22Rv1 (cell line): ENCODE results near the gene PNMA8A.

ENCODE experiments used
- H3K27ac ChIP-seq: fragments of 450-650 bp; 2 replicates; pipeline ENCODE4 v1.5.1; 2017
- ZFX ChIP-seq: fragments of 450-650 bp; IDR thresholded peaks from 2 replicates; pipeline ENCODE4 v1.6.1; 2017; ENCODE audit warnings: antibody characterized with exemption, borderline replicate concordance
- TF ChIP-seq, protein P1 (sequence below): fragments of 450-650 bp; IDR thresholded peaks from 2 replicates; pipeline ENCODE4 v1.5.1; 2017; ENCODE audit warnings: mild to moderate bottlenecking

Gene PNMA8A

DNA sequence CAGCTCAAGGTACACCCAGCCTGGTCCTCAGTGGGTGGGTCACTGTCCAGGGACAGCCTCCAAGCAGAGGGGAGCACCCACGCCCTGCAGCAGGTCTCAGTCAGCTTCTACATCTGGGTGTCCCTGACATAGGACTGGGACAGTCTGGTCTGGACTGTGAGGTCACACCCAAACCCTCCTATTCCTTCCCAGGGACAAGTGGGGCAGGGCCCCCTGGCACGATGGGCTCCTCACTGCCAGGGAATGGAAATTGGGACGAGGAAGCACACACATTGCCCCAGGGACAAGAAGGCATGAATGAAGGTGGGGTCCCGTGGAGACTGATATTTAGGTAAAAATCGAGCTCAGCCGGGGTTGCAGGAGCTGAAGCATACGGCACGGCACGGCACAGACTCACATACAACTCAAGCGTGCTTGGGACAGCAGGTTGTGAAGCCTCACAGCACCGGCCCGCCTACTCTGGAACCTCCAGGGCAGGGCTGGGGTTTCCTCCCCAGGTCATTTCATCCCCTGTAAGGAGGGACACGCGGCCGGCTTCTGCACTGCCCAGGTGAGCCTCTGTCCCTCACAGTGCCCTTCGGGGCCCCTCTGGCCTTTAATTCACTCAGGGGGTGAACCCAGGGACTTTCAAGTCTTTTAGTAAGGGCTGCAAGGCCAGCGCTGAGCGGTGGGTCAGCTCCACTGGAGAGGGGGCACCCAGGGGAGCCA, 20.8 kb upstream of the PNMA8A start:
- no peak for TF ChIP-seq ZFX
- TF ChIP-seq, protein P1, sequence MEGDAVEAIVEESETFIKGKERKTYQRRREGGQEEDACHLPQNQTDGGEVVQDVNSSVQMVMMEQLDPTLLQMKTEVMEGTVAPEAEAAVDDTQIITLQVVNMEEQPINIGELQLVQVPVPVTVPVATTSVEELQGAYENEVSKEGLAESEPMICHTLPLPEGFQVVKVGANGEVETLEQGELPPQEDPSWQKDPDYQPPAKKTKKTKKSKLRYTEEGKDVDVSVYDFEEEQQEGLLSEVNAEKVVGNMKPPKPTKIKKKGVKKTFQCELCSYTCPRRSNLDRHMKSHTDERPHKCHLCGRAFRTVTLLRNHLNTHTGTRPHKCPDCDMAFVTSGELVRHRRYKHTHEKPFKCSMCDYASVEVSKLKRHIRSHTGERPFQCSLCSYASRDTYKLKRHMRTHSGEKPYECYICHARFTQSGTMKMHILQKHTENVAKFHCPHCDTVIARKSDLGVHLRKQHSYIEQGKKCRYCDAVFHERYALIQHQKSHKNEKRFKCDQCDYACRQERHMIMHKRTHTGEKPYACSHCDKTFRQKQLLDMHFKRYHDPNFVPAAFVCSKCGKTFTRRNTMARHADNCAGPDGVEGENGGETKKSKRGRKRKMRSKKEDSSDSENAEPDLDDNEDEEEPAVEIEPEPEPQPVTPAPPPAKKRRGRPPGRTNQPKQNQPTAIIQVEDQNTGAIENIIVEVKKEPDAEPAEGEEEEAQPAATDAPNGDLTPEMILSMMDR = no peak
- H3K27ac ChIP-seq = no peak overlapping the region

DNA sequence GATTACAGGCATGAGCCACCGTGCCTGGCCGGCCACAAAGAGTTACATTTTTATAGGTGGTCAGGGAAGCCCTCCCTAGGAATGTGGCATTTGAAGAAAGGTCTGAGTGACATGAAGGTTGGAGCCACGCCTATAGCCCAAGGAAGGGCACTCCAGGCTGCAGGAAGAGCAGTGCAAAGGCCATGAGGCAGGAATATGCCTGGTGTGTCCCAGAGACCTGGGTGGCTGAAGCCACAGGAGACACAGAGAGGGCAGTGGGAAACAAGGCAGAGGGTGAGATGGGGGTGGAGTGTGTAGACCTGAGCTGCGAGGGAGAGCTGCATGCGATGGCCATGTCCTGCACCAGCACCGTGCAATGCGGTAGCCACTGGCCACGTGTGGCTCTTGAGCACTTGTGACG, 19.4 kb upstream of the PNMA8A start:
- TF ChIP-seq ZFX = no peak
- TF ChIP-seq, protein P1 = no peak
- no peak overlapping the region for H3K27ac ChIP-seq

DNA sequence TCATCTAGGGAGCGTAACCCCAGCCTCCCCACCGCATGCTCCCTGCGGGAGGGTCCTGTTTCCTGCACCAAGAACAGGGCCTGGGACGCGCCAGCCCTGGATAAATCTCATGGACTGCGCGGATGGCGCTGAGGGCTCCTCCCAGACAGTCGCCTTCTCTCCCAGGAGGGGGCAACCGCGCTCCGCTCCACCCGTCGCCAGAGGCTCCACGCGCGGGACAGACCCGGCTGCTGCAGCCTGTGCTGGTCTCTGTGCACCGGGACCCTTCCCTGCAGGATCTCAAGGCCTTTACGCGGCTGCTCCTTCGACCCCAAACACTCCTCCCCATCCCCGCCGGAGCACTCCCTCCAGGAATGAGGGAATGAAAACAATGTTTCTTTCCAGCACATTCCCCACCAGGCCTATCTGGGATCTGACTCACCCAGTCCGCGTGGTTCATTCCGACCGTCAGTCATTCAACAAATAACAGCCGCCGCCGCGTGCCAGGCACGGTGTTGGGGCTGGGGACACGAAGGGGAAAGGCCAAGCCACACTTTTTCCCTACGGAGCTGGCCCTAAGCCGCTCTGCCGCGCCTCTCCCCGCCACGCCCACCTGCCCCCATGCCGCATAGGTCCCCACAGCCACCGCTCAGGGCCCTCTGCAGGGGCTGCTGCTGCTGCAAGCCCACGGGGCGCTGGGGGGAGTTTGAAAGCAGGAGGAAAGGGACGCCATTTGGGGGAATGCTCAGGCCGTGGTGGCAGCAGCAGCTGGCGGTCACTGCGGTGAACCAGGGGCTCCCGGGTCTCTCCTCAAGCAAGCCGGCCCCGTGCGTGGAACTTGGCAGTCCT, 18.3 kb upstream of the PNMA8A start:
- no peak overlapping the region for H3K27ac ChIP-seq
- TF ChIP-seq, protein P1 = peak; percentile 67
- TF ChIP-seq ZFX = no peak

DNA sequence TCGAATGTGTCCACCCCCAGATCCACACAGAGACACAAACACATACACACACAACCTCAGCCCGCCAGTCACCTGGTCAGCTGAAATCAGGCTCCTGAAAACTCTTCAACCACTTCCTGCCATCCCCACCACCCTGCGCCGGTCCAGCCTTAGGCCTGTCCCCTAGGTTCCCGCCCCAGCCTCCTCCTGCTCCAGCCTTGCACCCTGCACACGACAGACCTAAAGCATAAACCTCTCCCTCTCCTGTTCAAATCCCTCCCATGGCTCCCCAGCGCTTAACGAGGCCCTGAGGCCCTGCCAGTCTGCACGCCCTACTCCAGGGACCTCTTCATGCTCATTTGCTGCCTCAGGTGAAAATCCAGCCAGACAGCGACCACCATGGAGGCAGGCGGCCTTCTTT, 17.2 kb upstream of the PNMA8A start:
- no peak overlapping the region for H3K27ac ChIP-seq
- no peak for TF ChIP-seq ZFX
- TF ChIP-seq, protein P1 = no peak

DNA sequence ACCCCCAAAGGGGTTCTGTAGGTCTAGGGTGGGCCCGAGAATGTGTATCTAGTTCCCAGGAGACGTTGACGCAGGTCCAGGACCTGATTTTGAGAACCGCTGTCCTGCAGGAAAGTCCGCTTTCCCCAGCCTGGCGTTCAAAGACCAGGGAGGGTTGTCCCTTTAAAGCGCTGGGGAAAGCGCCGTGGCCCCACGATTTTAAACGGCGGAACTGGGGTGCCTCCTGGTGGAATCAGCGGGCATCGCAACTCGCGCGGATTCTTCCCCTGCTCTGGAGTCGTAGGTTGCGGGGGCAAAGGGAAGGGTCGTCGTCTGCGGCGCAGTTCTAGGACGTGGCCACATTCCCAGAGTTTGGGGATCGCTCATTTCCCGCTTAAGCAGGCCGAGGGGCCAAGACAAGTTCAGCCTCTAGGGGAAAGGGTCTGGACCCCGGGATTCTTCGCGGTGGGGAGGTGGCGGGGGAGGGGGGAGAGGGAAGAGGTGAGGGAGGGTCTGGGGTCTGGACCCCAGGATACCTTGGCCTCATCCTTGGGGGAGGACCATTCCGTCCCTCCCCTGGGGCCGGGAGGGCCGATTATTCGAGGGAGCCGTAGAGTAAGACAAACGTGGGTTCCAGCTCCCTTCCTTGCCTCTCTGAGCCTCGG, 16.6 kb upstream of the PNMA8A start:
- TF ChIP-seq, protein P1 = peak; percentile 81
- no peak for TF ChIP-seq ZFX
- H3K27ac ChIP-seq = no peak overlapping the region

DNA sequence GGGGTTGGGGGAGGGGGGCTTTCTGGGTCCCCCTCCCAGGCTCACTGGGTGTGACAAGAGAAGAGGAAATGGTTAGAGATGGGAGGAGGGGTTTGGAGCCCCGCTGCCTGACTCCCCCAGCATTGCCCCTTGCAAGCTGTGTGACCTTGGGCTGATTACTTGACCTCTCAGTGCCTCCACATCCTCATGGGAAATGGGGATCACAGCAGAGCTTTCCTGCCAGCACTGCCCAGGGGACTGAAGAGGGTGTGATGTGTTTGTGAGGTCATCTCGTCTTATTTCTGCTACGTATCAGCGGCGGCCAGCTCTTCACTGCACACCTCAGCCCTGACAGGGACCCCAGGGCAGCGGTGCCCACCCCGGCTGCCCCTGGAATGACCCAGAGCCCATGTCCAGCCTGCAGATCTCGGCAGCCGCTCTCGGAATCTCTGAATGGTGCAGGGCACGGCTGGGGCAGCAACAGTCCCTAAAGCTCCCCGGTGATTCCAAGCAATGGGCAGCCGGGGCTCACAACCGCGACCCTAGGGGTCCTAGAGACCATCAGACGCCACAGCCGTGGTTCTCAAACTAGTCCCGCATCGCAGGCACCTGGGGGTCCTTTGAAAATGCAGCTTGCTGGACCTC, 15.9 kb upstream of the PNMA8A start:
- no peak for TF ChIP-seq ZFX
- TF ChIP-seq, protein P1 = no peak
- H3K27ac ChIP-seq = no peak overlapping the region
